Measurements from ENCODE around the gene SRXN1.
A peak's percentile ranks its signal among the peaks of the same experiment; 100 is the strongest.

The SRXN1 gene

GRCh38 chr20:675033-675452 lies 22.0 kb upstream of the SRXN1 start:
- Histone ChIP-seq H3K36me3 (ENCODE audit: control insufficient read depth, insufficient read depth, low read length) (no peaks in the 10 kb centered on the region), H3K9ac (ENCODE audit: low read length) (no peak overlapping the region), H3K4me1 (ENCODE audit: control insufficient read depth, insufficient read depth, low read length) (peaks cover 24% of the 10 kb centered on the region; the same call in 1 of the 2 replicates), H3K27me3 (ENCODE audit: control insufficient read depth, insufficient read depth, low read length) (peaks cover 76% of the 10 kb centered on the region), H3K4me3 (ENCODE audit: low read depth, low read length) (peak overlapping the region; percentile 70), H3K27ac (ENCODE audit: low read depth, low read length) (no peak overlapping the region), H3K9me3 (ENCODE audit: control insufficient read depth, insufficient read depth, low read depth, low read length) (no peaks in the 10 kb centered on the region)

- Histone ChIP-seq H3K9ac (ENCODE audit: low read length) (no peak overlapping the region), H3K4me3 (ENCODE audit: low read depth, low read length) (no peak overlapping the region)
These were observed 20.6 kb upstream of the SRXN1 start for GRCh38 chr20:673603-674001.

GRCh38 chr20:672963-673602 lies 20.1 kb upstream of the SRXN1 start:
- Histone ChIP-seq H3K9me3 (ENCODE audit: control insufficient read depth, insufficient read depth, low read depth, low read length) (no peaks in the 10 kb centered on the region), H3K9ac (ENCODE audit: low read length) (no peak overlapping the region), H3K4me3 (ENCODE audit: low read depth, low read length) (no peak overlapping the region), H3K4me1 (ENCODE audit: control insufficient read depth, insufficient read depth, low read length) (peaks cover 35% of the 10 kb centered on the region), H3K27me3 (ENCODE audit: control insufficient read depth, insufficient read depth, low read length) (peaks cover 57% of the 10 kb centered on the region), H3K36me3 (ENCODE audit: control insufficient read depth, insufficient read depth, low read length) (no peaks in the 10 kb centered on the region), H3K27ac (ENCODE audit: low read depth, low read length) (no peak overlapping the region)

More at GRCh38 chr20:673603-674001, 20.6 kb upstream of the SRXN1 start:
- Histone ChIP-seq H3K27me3 (ENCODE audit: control insufficient read depth, insufficient read depth, low read length) (peaks cover 63% of the 10 kb centered on the region), H3K27ac (ENCODE audit: low read depth, low read length) (no peak overlapping the region), H3K36me3 (ENCODE audit: control insufficient read depth, insufficient read depth, low read length) (no peaks in the 10 kb centered on the region), H3K9me3 (ENCODE audit: control insufficient read depth, insufficient read depth, low read depth, low read length) (no peaks in the 10 kb centered on the region), H3K4me1 (ENCODE audit: control insufficient read depth, insufficient read depth, low read length) (peaks cover 32% of the 10 kb centered on the region)

- H3K27me3 ChIP-seq (ENCODE audit: control insufficient read depth, insufficient read depth, low read length), result peaks cover 41% of the 10 kb centered on the region
- H3K36me3 ChIP-seq (ENCODE audit: control insufficient read depth, insufficient read depth, low read length), result no peaks in the 10 kb centered on the region
- H3K9me3 ChIP-seq (ENCODE audit: control insufficient read depth, insufficient read depth, low read depth, low read length), result no peaks in the 10 kb centered on the region
- H3K27ac ChIP-seq (ENCODE audit: low read depth, low read length), result no peak overlapping the region
- no peak overlapping the region for H3K4me3 ChIP-seq (ENCODE audit: low read depth, low read length)
- H3K4me1 ChIP-seq (ENCODE audit: control insufficient read depth, insufficient read depth, low read length), result peaks cover 32% of the 10 kb centered on the region
- no peak overlapping the region for H3K9ac ChIP-seq (ENCODE audit: low read length)
These were observed 18.4 kb upstream of the SRXN1 start for GRCh38 chr20:671252-672030.

GRCh38 chr20:669573-669972 lies 16.6 kb upstream of the SRXN1 start:
- Histone ChIP-seq H3K4me1 (ENCODE audit: control insufficient read depth, insufficient read depth, low read length) (peaks cover 43% of the 10 kb centered on the region), H3K27me3 (ENCODE audit: control insufficient read depth, insufficient read depth, low read length) (peaks cover 33% of the 10 kb centered on the region), H3K4me3 (ENCODE audit: low read depth, low read length) (no peak overlapping the region), H3K9ac (ENCODE audit: low read length) (no peak overlapping the region), H3K9me3 (ENCODE audit: control insufficient read depth, insufficient read depth, low read depth, low read length) (no peaks in the 10 kb centered on the region), H3K27ac (ENCODE audit: low read depth, low read length) (no peak overlapping the region), H3K36me3 (ENCODE audit: control insufficient read depth, insufficient read depth, low read length) (no peaks in the 10 kb centered on the region)

GRCh38 chr20:668638-669037 lies 15.6 kb upstream of the SRXN1 start:
- no peak overlapping the region for H3K27ac ChIP-seq (ENCODE audit: low read depth, low read length)
- H3K9ac ChIP-seq (ENCODE audit: low read length), result no peak overlapping the region
- no peaks in the 10 kb centered on the region for H3K9me3 ChIP-seq (ENCODE audit: control insufficient read depth, insufficient read depth, low read depth, low read length)
- no peaks in the 10 kb centered on the region for H3K36me3 ChIP-seq (ENCODE audit: control insufficient read depth, insufficient read depth, low read length)
- peaks cover 32% of the 10 kb centered on the region for H3K27me3 ChIP-seq (ENCODE audit: control insufficient read depth, insufficient read depth, low read length)
- no peak overlapping the region for H3K4me3 ChIP-seq (ENCODE audit: low read depth, low read length)
- peaks cover 39% of the 10 kb centered on the region for H3K4me1 ChIP-seq (ENCODE audit: control insufficient read depth, insufficient read depth, low read length)

GRCh38 chr20:668050-668449 lies 15.1 kb upstream of the SRXN1 start:
- Histone ChIP-seq H3K27ac (ENCODE audit: low read depth, low read length) (no peak overlapping the region), H3K27me3 (ENCODE audit: control insufficient read depth, insufficient read depth, low read length) (peaks cover 32% of the 10 kb centered on the region), H3K9me3 (ENCODE audit: control insufficient read depth, insufficient read depth, low read depth, low read length) (no peaks in the 10 kb centered on the region), H3K4me3 (ENCODE audit: low read depth, low read length) (no peak overlapping the region), H3K9ac (ENCODE audit: low read length) (no peak overlapping the region), H3K4me1 (ENCODE audit: control insufficient read depth, insufficient read depth, low read length) (peaks cover 39% of the 10 kb centered on the region), H3K36me3 (ENCODE audit: control insufficient read depth, insufficient read depth, low read length) (no peaks in the 10 kb centered on the region)

GRCh38 chr20:667351-668034 lies 14.5 kb upstream of the SRXN1 start:
- Histone ChIP-seq H3K4me1 (ENCODE audit: control insufficient read depth, insufficient read depth, low read length) (peaks cover 36% of the 10 kb centered on the region), H3K27me3 (ENCODE audit: control insufficient read depth, insufficient read depth, low read length) (peaks cover 33% of the 10 kb centered on the region; the same call in 1 of the 2 replicates), H3K9me3 (ENCODE audit: control insufficient read depth, insufficient read depth, low read depth, low read length) (no peaks in the 10 kb centered on the region), H3K27ac (ENCODE audit: low read depth, low read length) (no peak overlapping the region), H3K36me3 (ENCODE audit: control insufficient read depth, insufficient read depth, low read length) (no peaks in the 10 kb centered on the region), H3K9ac (ENCODE audit: low read length) (no peak overlapping the region), H3K4me3 (ENCODE audit: low read depth, low read length) (no peak overlapping the region)

GRCh38 chr20:666877-667276 lies 13.9 kb upstream of the SRXN1 start:
- Histone ChIP-seq H3K9ac (ENCODE audit: low read length) (no peak overlapping the region), H3K27me3 (ENCODE audit: control insufficient read depth, insufficient read depth, low read length) (peaks cover 33% of the 10 kb centered on the region; the same call in 1 of the 2 replicates), H3K9me3 (ENCODE audit: control insufficient read depth, insufficient read depth, low read depth, low read length) (no peaks in the 10 kb centered on the region), H3K27ac (ENCODE audit: low read depth, low read length) (no peak overlapping the region), H3K4me1 (ENCODE audit: control insufficient read depth, insufficient read depth, low read length) (peaks cover 36% of the 10 kb centered on the region), H3K36me3 (ENCODE audit: control insufficient read depth, insufficient read depth, low read length) (no peaks in the 10 kb centered on the region), H3K4me3 (ENCODE audit: low read depth, low read length) (no peak overlapping the region)

- H3K4me3 ChIP-seq (ENCODE audit: low read depth, low read length), result no peak overlapping the region
- no peak overlapping the region for H3K9ac ChIP-seq (ENCODE audit: low read length)
- H3K27ac ChIP-seq (ENCODE audit: low read depth, low read length), result no peak overlapping the region
- no peaks in the 10 kb centered on the region for H3K9me3 ChIP-seq (ENCODE audit: control insufficient read depth, insufficient read depth, low read depth, low read length)
- peaks cover 52% of the 10 kb centered on the region for H3K4me1 ChIP-seq (ENCODE audit: control insufficient read depth, insufficient read depth, low read length)
- peaks cover 33% of the 10 kb centered on the region; the same call in 1 of the 2 replicates for H3K27me3 ChIP-seq (ENCODE audit: control insufficient read depth, insufficient read depth, low read length)
- H3K36me3 ChIP-seq (ENCODE audit: control insufficient read depth, insufficient read depth, low read length), result no peaks in the 10 kb centered on the region
These were observed 12.3 kb upstream of the SRXN1 start for GRCh38 chr20:665276-665675.

- Histone ChIP-seq H3K27me3 (ENCODE audit: control insufficient read depth, insufficient read depth, low read length) (peaks cover 33% of the 10 kb centered on the region; the same call in 1 of the 2 replicates), H3K36me3 (ENCODE audit: control insufficient read depth, insufficient read depth, low read length) (no peaks in the 10 kb centered on the region), H3K4me1 (ENCODE audit: control insufficient read depth, insufficient read depth, low read length) (peaks cover 50% of the 10 kb centered on the region), H3K9me3 (ENCODE audit: control insufficient read depth, insufficient read depth, low read depth, low read length) (no peaks in the 10 kb centered on the region), H3K4me3 (ENCODE audit: low read depth, low read length) (no peak overlapping the region), H3K27ac (ENCODE audit: low read depth, low read length) (no peak overlapping the region), H3K9ac (ENCODE audit: low read length) (no peak overlapping the region)
These were observed 11.6 kb upstream of the SRXN1 start for GRCh38 chr20:664576-664975.
